HG02938 (cell line): ENCODE measurements around the gene LAS1L.
"Not testable (repeated sequence)": the region's sequence is repeated elsewhere in the genome, so short reads cannot be mapped to it uniquely, and the experiment has no call there.

Experiments
- ATAC-seq: cut with Tn5 transposase; IDR thresholded peaks from one replicate; pipeline ENCODE4 v1.9.1; 2021; ENCODE audit warnings: mild to moderate bottlenecking, moderate library complexity; ENCODE audit not compliant: unreplicated experiment

Gene LAS1L

DNA sequence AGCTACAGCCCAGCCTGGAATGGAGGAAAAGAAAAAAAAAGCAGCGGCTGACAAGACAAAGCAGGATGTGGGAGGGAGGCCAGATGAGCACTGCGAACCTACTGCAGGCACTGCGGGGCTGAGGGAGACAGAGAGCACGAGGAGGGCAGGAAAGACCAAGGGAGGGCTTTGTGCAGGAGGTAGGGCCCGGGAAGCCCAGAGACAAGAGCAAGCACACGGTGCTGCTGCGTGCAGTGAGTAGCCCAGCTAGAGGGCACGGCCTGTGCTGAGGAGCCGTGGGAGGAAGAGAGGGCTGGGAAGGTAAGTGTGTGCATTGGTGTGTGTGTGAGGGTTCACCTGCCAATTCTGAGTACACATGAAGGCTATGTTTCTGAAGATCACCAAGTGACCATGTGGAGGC is 15.6 kb downstream of the LAS1L start:
- ATAC-seq, result not testable (repeated sequence)

DNA sequence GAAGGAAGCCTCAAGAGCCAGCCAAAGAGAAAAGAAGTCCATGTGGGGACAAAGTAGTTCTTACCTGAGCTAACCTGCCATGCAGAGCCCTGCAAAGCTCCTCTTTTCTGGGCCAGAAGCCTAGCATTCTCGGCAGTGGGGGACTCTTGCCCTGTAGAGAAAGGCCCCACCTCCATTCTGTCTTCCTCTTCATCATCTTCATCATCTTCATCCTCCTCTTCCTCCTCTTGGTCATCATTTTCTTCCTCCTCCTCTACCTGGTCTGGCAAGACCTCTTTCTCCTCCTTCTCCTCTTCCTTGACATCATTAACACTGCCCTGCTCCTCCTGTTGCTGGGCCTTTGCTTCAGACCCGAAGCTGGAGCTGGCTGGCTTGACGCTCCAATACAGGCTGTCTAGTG is 16.7 kb downstream of the LAS1L start:
- no peak for ATAC-seq

DNA sequence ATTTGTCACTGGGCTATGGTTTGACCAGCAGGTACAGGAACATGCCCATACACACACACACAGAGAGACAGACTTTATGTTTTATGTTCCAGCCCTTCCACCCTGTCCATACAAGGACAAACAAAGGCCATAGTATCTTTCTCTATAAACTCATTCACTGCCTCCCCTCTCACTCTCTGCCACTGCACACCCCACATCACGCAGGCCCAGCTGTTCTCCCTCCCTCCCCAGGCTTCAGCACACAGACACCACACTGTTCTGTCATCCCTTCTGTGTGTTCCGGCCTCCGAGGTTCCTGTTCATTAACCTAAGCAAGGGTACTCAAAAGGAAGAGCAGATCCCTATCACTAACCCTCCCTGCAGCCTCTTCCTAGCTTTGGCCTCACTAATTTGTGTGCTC is 17.8 kb downstream of the LAS1L start:
- ATAC-seq, result no peak

DNA sequence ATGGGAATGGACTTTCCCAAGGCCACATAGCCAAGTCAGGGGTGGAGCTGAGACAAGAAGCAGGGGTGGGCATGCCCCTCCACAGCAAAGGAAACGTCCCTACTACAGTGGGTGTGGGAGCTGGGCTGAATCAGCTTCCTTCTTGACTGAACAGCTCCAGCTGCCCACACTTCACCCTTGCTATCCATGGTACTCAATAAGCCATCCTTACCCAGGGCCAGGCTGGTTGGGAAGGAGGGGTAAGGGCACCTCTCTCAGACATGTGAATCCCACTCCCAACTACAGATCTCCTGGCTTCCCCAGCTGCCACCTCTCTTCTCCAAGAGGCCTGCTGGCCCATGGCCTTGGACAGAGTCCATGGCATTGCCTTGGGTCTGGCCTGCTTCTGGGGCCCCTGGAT is 21.0 kb downstream of the LAS1L start:
- no peak for ATAC-seq

DNA sequence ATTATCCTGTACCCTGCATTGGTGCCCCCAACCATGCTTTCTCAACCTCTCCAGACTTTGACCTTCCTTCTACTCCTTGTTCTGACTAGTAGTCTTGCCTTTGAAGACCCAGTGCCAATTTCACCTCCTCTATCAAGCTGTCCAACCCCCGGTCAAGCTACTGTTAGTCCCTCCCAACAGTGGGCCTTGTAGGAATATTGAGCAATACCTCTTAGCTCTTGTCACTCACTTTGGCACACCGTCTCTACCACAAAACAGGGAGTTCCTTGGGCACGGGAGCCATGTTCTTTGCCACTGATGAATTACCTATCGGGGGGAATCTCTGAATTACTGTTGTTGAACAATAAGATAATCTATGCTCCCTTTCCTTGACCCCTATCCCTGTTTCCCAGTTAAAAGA is 25.2 kb downstream of the LAS1L start:
- ATAC-seq, result no peak

DNA sequence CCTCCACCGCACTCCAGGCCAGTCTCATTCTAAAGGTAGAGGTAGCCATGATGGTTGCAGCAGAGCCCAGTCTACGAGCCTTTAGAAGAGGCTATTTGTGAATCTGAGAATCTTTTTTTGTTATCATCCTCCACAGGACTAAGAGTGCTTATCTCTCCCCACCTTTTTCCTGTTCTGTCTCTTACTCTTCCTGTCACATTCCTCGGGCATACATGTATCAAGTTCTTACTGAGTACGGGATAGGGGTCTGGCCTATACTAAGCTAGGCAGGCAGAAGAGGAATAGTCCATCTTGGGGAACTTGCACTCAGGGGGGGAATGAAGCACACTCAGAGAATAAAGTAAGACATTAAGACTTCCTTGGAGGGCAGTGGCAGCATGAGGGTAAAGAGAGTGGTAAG is 25.7 kb downstream of the LAS1L start:
- ATAC-seq, result no peak

DNA sequence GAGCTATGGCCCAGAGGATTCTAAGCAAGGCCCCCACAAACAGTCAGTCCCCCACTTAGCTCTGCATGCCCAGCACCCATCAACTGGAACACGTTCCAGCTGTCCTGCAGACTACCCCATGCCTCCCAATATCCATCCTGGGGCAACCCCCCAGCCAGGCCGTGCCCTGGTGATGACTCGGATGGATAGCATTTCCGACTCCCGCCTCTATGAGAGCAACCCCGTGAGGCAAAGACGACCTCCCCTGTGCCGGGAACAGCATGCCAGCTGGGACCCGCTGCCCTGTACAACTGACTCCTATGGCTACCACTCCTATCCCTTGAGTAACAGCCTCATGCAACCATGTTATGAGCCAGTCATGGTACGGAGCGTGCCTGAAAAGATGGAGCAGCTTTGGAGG is 32.0 kb downstream of the LAS1L start:
- ATAC-seq, result no peak

DNA sequence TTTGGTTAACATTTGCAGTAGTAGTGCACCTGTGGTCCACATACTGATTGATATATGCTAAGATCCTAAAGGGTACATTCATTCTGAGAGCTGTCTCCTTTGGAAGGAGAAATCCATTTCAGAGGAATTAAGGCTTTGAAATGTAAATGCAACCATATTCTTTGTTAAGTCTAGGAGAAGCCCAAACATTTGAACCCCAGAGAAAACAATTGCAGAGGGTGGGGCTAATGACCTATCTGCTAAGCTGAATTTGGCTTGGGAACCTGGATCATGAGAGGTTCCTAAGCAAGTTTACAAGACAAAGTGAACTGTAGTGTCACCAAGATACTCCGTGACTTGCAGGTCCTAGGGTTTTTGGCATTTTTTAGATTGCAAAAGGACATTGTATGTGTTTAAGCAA is 41.2 kb downstream of the LAS1L start:
- no peak for ATAC-seq

DNA sequence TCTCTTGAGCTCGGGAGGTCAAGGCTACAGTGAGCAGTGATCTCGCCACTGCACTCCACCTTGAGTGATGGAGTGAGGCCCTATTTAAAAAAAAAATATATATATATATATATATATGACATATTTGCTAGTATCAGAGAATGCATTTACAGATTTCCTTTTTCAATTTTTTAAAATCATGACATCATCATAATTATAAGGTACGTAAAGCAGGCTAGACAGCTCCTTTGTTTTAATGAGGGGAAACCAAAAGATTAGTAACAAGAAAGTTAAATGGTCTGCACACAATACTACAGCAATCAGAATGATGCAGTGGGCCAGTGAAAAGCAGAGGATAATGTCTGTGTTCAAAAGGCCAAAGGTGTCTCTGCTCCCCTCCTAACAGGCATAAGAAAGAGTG is 43.0 kb downstream of the LAS1L start:
- ATAC-seq, result no peak

DNA sequence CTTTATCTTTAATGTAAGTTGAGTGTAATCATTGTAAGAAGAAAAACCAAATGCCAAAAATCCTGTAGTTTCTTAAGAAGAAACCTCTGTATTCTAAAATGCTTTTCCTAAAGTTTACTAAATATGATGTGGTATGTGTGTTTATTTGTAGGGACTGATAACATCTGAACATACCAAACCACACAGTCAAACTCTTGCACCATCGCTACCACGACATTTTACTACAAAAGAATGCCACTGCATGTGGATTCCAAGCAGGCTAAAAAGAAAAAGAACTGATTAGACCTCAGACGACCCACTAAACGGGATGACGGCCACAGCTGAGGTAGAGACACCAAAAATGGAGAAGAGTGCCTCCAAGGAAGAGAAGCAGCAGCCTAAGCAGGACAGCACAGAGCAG is 46.1 kb downstream of the LAS1L start:
- no peak for ATAC-seq

DNA sequence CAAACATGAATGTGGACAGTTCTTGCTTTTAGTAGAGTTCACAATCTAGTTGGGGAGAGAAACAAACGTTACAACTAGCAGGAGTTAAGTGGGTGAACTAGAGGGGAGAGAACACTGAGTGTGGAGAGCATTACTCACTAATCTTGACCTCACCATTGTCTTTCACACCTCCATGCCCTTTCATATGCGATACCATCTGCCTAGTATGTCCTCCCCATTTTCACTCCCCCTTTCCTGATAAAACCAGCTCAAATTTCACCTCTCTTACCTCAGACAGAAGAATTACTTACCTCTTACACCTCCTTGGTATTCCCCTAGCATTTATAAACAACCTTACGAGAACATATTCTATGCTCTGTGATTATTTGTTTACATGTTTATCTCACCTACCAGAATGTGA is 53.6 kb downstream of the LAS1L start:
- no peak for ATAC-seq

DNA sequence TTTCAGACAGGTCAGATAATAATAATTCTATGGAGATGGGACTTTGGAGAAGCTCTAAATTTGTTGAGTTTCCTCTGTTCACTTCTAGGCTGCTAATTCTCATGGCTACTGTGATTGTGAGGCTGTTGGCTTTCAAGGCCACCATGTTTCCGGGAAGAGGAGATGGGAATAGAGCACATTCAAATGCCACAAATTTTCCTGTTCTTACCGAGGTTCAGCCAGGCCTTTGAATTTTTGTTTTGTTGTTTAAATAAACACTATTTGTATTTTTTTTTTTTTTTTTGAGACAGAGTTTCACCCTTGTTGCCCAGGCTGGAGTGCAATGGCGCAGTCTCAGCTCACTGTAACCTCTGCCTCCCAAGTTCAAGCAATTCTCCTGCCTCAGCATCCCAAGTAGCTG is 55.5 kb downstream of the LAS1L start:
- ATAC-seq, result not testable (repeated sequence)

DNA sequence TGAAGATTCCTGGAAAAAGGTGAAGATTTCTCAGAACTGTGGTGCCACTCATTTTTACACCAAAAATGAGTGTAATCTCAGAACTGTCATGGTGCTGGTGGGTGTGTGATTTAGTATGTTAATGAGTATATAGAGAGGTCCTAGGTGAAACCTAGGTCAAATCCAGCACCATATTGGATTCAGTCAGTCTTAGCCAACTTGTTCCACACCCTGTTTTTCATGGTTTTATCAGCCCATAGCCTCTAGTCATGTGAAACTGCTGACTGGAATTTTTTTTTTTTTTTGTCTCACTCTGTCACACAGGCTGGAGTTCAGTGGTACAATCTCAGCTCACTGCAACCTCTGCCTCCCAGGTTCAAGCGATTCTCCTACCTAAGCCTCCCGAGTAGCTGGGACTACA is 58.0 kb downstream of the LAS1L start:
- no peak for ATAC-seq

DNA sequence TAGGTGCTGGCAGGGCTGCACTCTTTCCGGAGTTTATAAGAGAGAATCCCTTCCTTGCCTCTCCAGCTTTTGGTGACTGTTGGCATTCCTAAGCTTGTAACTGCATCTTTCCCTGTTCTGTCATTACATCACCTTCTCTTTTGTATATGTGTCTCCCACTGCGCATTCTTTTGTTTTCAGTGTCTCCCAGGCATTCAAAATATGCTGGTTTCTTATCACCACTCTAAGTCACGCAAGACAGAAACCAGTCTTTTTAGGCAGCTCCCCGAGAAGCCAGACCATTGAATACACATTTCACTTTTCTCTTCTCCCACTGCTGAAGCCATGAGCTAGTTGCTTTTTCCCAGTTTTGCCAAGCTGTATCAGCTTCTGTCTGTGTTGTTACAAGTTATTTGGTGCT is 71.0 kb downstream of the LAS1L start:
- ATAC-seq, result no peak
